Inflammatory macrophage treated with lipopolysaccharide for 4 hours (primary cell): Measurements from ENCODE around the gene TBL3.
"Not testable (repeated sequence)": the region's sequence is repeated elsewhere in the genome, so short reads cannot be mapped to it uniquely, and the experiment has no call there.

Source experiments
- DNase-seq: peaks from one replicate; pipeline ENCODE4 v3.0.0-alpha.2; 2020

Gene TBL3

GRCh38 chr16:1944612-1945199 lies 27.1 kb upstream of the TBL3 start:
- DNase-seq: no peak

GRCh38 chr16:1945559-1946391 lies 26.1 kb upstream of the TBL3 start:
- no peak for DNase-seq

DNA sequence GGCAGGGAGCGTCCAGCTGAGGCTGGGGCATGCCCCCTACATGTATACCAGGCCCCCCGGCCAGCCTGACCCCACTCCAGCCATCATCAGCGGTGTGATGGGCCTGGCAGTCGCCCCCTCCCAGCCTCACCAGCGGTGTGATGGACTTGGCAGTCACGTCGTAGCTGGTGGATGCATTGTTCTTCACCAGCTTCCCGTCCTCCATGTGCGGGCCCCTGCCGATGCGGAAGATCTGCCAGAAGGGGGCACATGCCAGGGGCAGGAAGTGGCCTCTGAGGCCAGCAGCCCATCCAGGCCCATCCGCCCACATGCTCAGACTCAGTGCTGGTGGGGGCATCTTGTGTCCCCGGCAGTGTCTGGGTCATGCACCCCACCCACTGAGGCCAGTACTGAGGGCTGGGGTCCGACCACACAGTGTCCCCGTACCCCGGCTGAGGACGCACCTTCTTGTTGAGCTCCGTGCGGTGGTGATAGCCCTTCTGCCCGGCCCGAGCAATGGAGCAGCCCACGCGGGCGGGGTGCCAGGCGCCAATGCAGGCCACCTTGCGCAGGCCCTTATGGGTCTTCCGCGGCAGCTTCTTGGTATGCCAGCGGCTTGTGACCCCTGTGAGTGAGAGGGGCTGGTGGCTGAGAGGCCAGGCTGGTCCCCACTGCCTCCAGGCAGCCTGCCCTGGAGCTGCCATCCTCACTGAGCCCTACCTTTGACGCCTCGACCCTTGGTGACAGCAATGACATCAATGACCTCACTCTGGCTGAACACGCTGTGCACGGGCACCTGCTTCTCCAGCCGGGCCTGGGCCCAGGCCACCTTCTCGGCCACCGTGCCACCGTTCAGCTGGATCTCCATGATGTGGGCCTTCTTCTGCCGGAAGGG lies 25.1 kb upstream of the TBL3 start:
- no peak for DNase-seq

DNA sequence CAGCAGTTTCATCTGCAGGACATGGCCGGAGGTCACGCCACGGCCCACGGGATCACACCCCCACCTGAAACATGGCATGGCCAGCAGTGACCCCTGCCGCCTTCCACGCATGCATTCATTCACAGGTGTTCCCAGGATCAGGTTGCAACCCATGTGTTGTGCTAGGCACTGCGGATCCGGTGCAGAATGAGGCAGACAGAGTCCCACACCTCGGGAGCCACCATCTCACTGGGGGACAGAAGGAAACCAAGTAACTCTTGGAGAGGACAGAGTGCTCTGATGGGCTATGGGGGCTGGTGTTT lies 24.5 kb upstream of the TBL3 start:
- no peak for DNase-seq

- DNase-seq: no peak
Observed at GRCh38 chr16:1949507-1949906, 22.3 kb upstream of the TBL3 start.

DNA sequence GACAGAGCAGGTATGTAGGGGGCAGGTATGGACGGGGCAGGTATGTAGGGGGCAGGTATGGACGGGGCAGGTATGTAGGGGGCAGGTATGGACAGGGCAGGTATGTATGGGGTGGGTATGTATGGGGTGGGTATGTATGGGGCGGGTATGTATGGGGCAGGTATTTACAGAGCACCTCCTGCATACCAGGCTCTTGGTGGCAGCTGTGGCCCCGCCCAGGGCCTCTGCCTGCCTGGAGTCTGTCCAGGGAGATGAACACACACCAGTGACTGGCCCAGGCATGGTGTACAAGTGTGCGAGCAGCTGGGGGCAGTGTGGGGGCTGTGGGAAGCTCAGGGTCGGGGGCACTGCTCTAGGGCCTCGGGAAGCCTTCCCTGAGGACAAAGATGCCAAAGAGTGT lies 21.8 kb upstream of the TBL3 start:
- DNase-seq: no peak

GRCh38 chr16:1950559-1950958 lies 21.3 kb upstream of the TBL3 start:
- DNase-seq: no peak

DNA sequence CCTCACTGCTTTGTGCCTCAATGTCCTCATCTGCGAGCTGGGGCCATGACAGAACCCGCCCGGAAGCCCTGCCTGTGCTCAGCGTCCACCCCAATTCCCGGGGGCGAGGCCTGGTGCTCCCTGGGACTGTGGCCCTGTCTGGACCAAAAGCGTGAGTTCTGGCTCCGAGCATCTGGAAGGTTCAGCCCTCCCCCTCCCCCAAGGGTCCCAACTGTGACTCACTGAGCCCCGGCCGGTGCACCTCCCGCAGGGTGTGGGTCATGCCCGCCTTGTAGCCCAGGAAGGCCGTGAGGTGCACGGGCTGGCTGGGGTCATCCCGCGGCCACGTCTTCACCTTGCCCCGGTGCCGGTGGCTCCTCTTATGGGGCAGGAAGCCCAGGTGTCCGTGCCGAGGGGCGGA lies 18.1 kb upstream of the TBL3 start:
- no peak for DNase-seq

GRCh38 chr16:1957434-1958142 lies 14.3 kb upstream of the TBL3 start:
- DNase-seq: not testable (repeated sequence)

DNA sequence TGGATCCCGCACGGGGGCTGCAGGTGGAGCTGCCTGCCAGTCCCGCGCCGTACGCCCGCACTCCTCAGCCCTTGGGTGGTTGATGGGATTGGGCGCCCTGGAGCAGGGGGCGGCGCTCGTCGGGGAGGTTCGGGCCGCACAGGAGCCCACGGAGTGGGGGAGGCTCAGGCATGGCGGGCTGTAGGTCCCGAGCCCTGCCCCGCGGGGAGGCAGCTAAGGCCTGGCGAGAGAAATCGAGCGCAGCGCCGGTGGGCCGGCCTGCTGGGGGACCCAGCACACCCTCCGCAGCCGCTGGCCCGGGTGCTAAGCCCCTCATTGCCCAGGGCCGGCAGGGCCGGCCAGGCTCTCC lies 13.7 kb upstream of the TBL3 start:
- not testable (repeated sequence) for DNase-seq

- no peak for DNase-seq
Observed at GRCh38 chr16:1958715-1959268, 13.1 kb upstream of the TBL3 start.

- peak; percentile 94 for DNase-seq
Observed at GRCh38 chr16:1959269-1960039, 12.4 kb upstream of the TBL3 start, which contains the start of gene NDUFB10. TSS of gene NDUFB10 (plus strand) at chr16:1959538. CDS start at chr16:1959625, 87 bp downstream.

DNA sequence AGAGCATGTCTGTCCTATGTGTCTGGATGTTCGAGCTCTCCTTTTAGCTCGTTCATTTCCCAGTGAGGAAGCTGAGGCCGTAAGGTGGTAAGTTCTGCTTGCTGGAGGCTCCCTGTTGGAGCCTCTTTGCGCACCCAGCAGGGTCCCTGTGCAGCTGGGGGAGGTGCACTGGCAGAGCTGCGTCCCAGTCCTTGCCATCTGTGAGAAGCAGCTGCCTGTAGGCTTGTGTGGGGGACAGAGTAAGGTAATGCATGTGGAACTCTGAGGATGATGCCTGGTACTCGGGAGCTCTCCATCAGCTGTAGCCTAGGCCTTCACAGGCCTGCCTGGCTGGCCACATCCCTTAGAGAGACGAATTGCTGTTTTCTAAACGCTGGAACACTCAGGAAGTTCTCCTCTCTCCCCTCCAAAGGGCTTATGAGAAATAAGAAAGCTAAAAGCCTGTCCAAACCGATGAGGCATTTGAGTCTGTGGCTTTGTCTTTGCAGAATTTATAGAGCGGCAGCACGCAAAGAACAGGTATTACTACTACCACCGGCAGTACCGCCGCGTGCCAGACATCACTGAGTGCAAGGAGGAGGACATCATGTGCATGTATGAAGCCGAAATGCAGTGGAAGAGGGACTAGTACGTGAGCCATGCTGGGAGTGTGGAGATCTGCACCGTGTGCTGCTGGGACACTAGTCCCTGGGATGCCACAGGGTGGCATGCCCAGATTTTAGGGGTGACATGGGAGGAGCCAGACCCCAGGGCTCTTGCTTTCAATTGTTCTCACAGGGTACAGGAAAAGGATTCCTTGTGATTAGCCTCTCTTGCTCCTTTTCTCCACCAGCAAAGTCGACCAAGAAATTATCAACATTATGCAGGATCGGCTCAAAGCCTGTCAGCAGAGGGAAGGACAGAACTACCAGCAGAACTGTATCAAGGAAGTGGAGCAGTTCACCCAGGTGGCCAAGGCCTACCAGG lies 10.9 kb upstream of the TBL3 start:
- DNase-seq: no peak

DNA sequence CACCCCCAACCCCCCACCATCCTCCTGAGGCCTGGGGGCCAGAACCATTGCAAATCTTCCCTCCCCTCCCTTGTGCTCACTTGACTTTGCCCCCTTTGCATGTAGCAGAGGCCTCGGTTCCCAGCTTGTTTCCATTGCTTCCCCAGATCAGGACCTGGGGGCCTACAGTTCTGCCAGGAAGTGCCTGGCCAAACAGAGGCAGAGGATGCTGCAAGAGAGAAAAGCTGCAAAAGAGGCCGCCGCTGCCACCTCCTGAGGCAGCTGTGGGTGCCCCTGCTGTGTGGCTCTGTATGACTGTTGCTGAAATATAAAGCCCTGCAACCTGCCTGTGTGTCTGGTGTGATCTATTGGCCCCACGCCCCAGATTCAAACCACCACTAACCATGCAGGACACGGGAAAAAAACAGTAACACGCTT lies 10.2 kb upstream of the TBL3 start:
- DNase-seq: no peak

DNA sequence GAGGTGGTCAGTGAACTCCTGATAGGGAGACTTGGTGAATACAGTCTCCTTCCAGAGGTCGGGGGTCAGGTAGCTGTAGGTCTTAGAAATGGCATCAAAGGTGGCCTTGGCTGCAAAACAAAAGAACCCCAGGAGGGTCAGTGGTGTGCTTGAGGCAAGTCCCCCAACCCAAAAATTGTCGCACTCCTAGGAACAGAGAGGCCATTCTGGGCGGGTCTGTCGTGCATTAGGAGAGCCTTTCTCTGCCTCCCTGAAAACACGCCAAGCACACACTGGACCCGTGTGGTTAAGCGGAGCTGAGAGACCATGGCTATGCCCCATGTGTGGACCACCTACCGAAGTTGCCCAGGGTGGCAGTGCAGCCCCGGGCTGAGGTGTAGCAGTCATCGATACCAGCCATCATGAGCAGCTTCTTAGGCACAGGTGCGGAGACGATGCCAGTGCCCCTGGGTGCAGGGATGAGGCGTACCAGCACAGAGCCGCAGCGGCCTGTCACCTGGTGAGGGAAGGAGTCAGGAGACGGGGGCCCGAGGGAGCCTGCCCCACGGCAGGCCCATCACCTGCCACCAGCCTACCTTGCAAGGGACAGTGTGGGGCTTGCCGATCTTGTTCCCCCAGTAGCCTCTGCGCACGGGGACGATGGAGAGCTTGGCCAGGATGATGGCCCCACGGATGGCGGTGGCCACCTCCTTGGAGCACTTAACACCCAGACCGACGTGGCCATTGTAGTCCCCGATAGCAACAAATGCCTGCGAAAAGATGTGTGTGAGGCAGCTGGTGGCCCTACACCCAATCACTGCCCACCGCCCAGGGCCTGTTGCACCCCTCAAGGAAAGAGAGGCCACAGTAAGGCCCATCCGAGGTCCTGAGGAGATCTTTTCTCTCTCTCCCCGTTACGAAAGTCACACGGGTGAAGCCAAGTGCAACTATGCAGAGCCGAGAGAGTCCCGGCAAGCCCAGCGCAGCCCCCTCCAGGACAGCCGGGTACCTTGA lies 9.4 kb upstream of the TBL3 start:
- DNase-seq: not testable (repeated sequence)

- DNase-seq: peak; percentile 56
Observed at GRCh38 chr16:1963806-1964505, 7.9 kb upstream of the TBL3 start.

- peak; percentile 100 for DNase-seq
Observed at GRCh38 chr16:1964506-1965395, 7.1 kb upstream of the TBL3 start, which contains the start of gene RPS2. TSS of gene RPS2 (minus strand) at chr16:1964826. CDS start at chr16:1964625, 201 bp downstream.
